Measurements from ENCODE around the gene SYNDIG1. TPM values are rescaled to one million over a fixed set of nuclear protein-coding genes. Genes with fewer than 3 reads are reported as not detected.

The SYNDIG1 gene
- total RNA-seq, 1 experiment from 2014 or later, result not detected

- Mint-ChIP-seq H3K27ac (ENCODE audit: unreplicated experiment) (no peak overlapping the region), H3K36me3 (ENCODE audit: insufficient read depth, unreplicated experiment) (no peaks in the 10 kb centered on the region), H3K4me3 (ENCODE audit: low read depth, unreplicated experiment) (no peak overlapping the region), H3K27me3 (ENCODE audit: unreplicated experiment) (no peaks in the 10 kb centered on the region), H3K4me1 (ENCODE audit: low read depth, unreplicated experiment) (no peaks in the 10 kb centered on the region), H3K9me3 (ENCODE audit: low read depth, unreplicated experiment) (no peaks in the 10 kb centered on the region)
- TF ChIP-seq CTCF (IDR thresholded peaks at IDR 0.05; ENCODE audit: unreplicated experiment), result no peak
- CTCF ChIA-PET, result interaction anchor here (0.6 kb wide), 1 partner anchor 58 kb away, joined by 5 read pairs; no protein-coding TSS in a partner anchor
- intact Hi-C loops (cut with micrococcal nuclease; ENCODE audit: unreplicated experiment), result no loop called here
- no peak for DNase-seq
- no TSS peak for BruUV-seq (replicated peaks)
Observed at GRCh38 chr20:24574307-24574706, 104.9 kb downstream of the SYNDIG1 start.

- no TSS peak for BruUV-seq (replicated peaks)
- no peaks in the 10 kb centered on the region for H3K36me3 Mint-ChIP-seq (ENCODE audit: insufficient read depth, unreplicated experiment)
- no peaks in the 10 kb centered on the region for H3K4me1 Mint-ChIP-seq (ENCODE audit: low read depth, unreplicated experiment)
- no peak overlapping the region for H3K4me3 Mint-ChIP-seq (ENCODE audit: low read depth, unreplicated experiment)
- no peaks in the 10 kb centered on the region for H3K27me3 Mint-ChIP-seq (ENCODE audit: unreplicated experiment)
- TF ChIP-seq CTCF (IDR thresholded peaks at IDR 0.05; ENCODE audit: unreplicated experiment), result no peak
- intact Hi-C loops (cut with micrococcal nuclease; ENCODE audit: unreplicated experiment), result no loop called here
- no peaks in the 10 kb centered on the region for H3K9me3 Mint-ChIP-seq (ENCODE audit: low read depth, unreplicated experiment)
- DNase-seq, result no peak
- CTCF ChIA-PET, result no interaction called here
- H3K27ac Mint-ChIP-seq (ENCODE audit: unreplicated experiment), result no peak overlapping the region
Observed at GRCh38 chr20:24574797-24575196, 105.4 kb downstream of the SYNDIG1 start.

GRCh38 chr20:24575811-24576210 is 106.4 kb downstream of the SYNDIG1 start:
- BruUV-seq (replicated peaks), result no TSS peak
- CTCF ChIA-PET, result no interaction called here
- H3K36me3 Mint-ChIP-seq (ENCODE audit: insufficient read depth, unreplicated experiment), result no peaks in the 10 kb centered on the region

GRCh38 chr20:24576447-24576846 is 107.0 kb downstream of the SYNDIG1 start:
- no peak overlapping the region for H3K4me3 Mint-ChIP-seq (ENCODE audit: low read depth, unreplicated experiment)
- H3K27ac Mint-ChIP-seq (ENCODE audit: unreplicated experiment), result no peak overlapping the region
- CTCF ChIA-PET, result no interaction called here
- intact Hi-C loops (cut with micrococcal nuclease; ENCODE audit: unreplicated experiment), result no loop called here
- no TSS peak for BruUV-seq (replicated peaks)
- TF ChIP-seq CTCF (IDR thresholded peaks at IDR 0.05; ENCODE audit: unreplicated experiment), result no peak
- no peaks in the 10 kb centered on the region for H3K27me3 Mint-ChIP-seq (ENCODE audit: unreplicated experiment)
- H3K9me3 Mint-ChIP-seq (ENCODE audit: low read depth, unreplicated experiment), result no peaks in the 10 kb centered on the region
- H3K4me1 Mint-ChIP-seq (ENCODE audit: low read depth, unreplicated experiment), result no peaks in the 10 kb centered on the region
- no peaks in the 10 kb centered on the region for H3K36me3 Mint-ChIP-seq (ENCODE audit: insufficient read depth, unreplicated experiment)
- DNase-seq, result no peak

More at GRCh38 chr20:24575811-24576210, 106.4 kb downstream of the SYNDIG1 start:
- Mint-ChIP-seq H3K27ac (ENCODE audit: unreplicated experiment) (no peak overlapping the region), H3K27me3 (ENCODE audit: unreplicated experiment) (no peaks in the 10 kb centered on the region), H3K4me3 (ENCODE audit: low read depth, unreplicated experiment) (no peak overlapping the region), H3K9me3 (ENCODE audit: low read depth, unreplicated experiment) (no peaks in the 10 kb centered on the region), H3K4me1 (ENCODE audit: low read depth, unreplicated experiment) (no peaks in the 10 kb centered on the region)
- intact Hi-C loops (cut with micrococcal nuclease; ENCODE audit: unreplicated experiment), result no loop called here
- DNase-seq, result no peak
- no peak for TF ChIP-seq CTCF (IDR thresholded peaks at IDR 0.05; ENCODE audit: unreplicated experiment)
